GM12878 (cell line): ENCODE data around the gene SNAPIN. TPM values are rescaled to one million over a fixed set of nuclear protein-coding genes. Genes with fewer than 3 reads are reported as not detected.
A peak's percentile ranks its signal among the peaks of the same experiment; 100 is the strongest.

Source experiments
- ATAC-seq: fragments of 200-7000 bp; cut with Tn5 transposase; 3 replicates; pipeline ENCODE4 v1.9.1; 2020; ENCODE audit warnings: mild to moderate bottlenecking, moderate library complexity
- BruUV-seq: library from RNA; stranded (reverse); fragments of 400-500 nt; replicated peaks from 2 replicates; lab custom pipeline; 2021; lab: Mats Ljungman, UMichigan
- CTCF ChIA-PET: fragments of 300-600 bp; sonication (Branson Sonifier 250); formaldehyde crosslinking; extraction: SDS; loops from one replicate; lab custom pipeline; 2021; ENCODE audit warnings: inconsistent platforms; lab: Yijun Ruan, JAX
- POLR2A ChIA-PET: fragments of 350-600 bp; formaldehyde crosslinking; extraction: SDS; loops from one replicate; lab custom pipeline; 2021; ENCODE audit warnings: inconsistent platforms; lab: Charles Lee
- RAD21 ChIA-PET: fragments of 300-600 bp; sonication (Branson Sonifier 250); formaldehyde crosslinking; loops from one replicate; lab custom pipeline; 2023; ENCODE audit warnings: antibody characterized with exemption; ENCODE audit not compliant: unreplicated experiment; lab: Charles Lee
- SMC1A ChIA-PET: fragments of 300-600 bp; sonication (Branson Sonifier 250); formaldehyde crosslinking; loops from one replicate; lab custom pipeline; 2023; ENCODE audit not compliant: unreplicated experiment, uncharacterized antibody; lab: Charles Lee
- DNase-seq: peaks from one replicate; pipeline ENCODE4 v3.0.0-alpha.2; 2011; ENCODE audit warnings: low read depth, low spot score
- FAIRE-seq: peaks from 3 replicates; lab custom pipeline; 2011; peaks lifted over from hg19 to GRCh38; lab: Jason Lieb, UNC
- H2AFZ ChIP-seq: 2 replicates; pipeline ENCODE4 v1.6.0; 2011; ENCODE audit warnings: low read depth, low read length, control low read depth; ENCODE audit not compliant: control insufficient read depth
- H3K27ac ChIP-seq: 2 replicates; pipeline ENCODE4 v1.5.1; 2011; ENCODE audit warnings: control low read depth; ENCODE audit not compliant: control insufficient read depth, insufficient read depth
- H3K27me3 ChIP-seq, 2 experiments: replicated peaks in 1 of 2; 2 replicates each; pipeline versions ENCODE4 v1.6.0 to v1.6.1; 2011; ENCODE audit warnings: low read length in 1 of 2; ENCODE audit not compliant: control insufficient read depth in 2 of 2, insufficient read depth in 2 of 2
- H3K36me3 ChIP-seq, 2 experiments: 2 replicates each; pipeline ENCODE4 v1.5.1; 2011; ENCODE audit warnings: low read length in 1 of 2; ENCODE audit not compliant: control insufficient read depth in 2 of 2, insufficient read depth in 2 of 2
- H3K4me1 ChIP-seq: 2 replicates; pipeline ENCODE4 v1.6.1; 2011; ENCODE audit warnings: mild to moderate bottlenecking, low read length, moderate library complexity, mixed read lengths; ENCODE audit not compliant: control insufficient read depth, insufficient read depth
- H3K4me2 ChIP-seq: 2 replicates; pipeline ENCODE4 v1.6.0; 2011; ENCODE audit warnings: control low read depth; ENCODE audit not compliant: control insufficient read depth, insufficient read depth
- H3K4me3 ChIP-seq: fragments of 200-600 bp; sonication (generic); 2 replicates; pipeline ENCODE4 v1.5.1; 2016
- H3K79me2 ChIP-seq: 2 replicates; pipeline ENCODE4 v1.6.0; 2011; ENCODE audit warnings: low read length; ENCODE audit not compliant: control insufficient read depth, insufficient read depth
- H3K9ac ChIP-seq: 2 replicates; pipeline ENCODE4 v1.8.0; 2011; ENCODE audit warnings: low read length, control low read depth, mixed read lengths; ENCODE audit not compliant: control insufficient read depth, insufficient read depth
- H3K9me3 ChIP-seq: replicated peaks from 3 replicates; pipeline ENCODE4 v1.5.1; 2011; ENCODE audit warnings: mild to moderate bottlenecking, low read length; ENCODE audit not compliant: control insufficient read depth, insufficient read depth
- H4K20me1 ChIP-seq: 2 replicates; pipeline ENCODE4 v1.6.0; 2011; ENCODE audit not compliant: control insufficient read depth, insufficient read depth
- ZBTB11 ChIP-seq: fragments of 450-650 bp; formaldehyde crosslinking; IDR thresholded peaks from 2 replicates; pipeline ENCODE4 v1.5.0; 2022; ENCODE audit warnings: mild to moderate bottlenecking, missing genetic modification characterization
- ZNF217 ChIP-seq: fragments of 450-650 bp; IDR thresholded peaks from 2 replicates; pipeline ENCODE4 v1.6.1; 2017; ENCODE audit warnings: antibody characterized with exemption, mild to moderate bottlenecking
- WGBS: methylation state at CpG from one replicate; pipeline ENCODE4 v1.1.6; 2016; ENCODE audit warnings: low lambda C conversion rate; ENCODE audit not compliant: insufficient replicate concordance, insufficient coverage; ENCODE audit errors: missing lambda C conversion rate; 5-methylcytosine and 5-hydroxymethylcytosine counted together
- in situ Hi-C: fragments of 300-500 bp; cut with MboI; formaldehyde crosslinking; loops from 9 replicates; pipeline ENCODE4 v1.14.3; 2018; ENCODE audit warnings: mixed read lengths
- intact Hi-C: fragments of 100-400 bp; cut with micrococcal nuclease; formaldehyde crosslinking; loops from one replicate; pipeline ENCODE4 v1.14.2; 2022; ENCODE audit not compliant: unreplicated experiment
- polyA plus RNA-seq, 11 experiments: library from polyadenylated mRNA; depleted of rRNA in 4 of 11; unstranded in 6 of 11; stranded (reverse) in 5 of 11; fragments of >200 nt; fragmentation: Nextera tagmentation in 4 of 11; fragmentation: Illumina TruSeq in 1 of 11; extraction: Ambion mirVana in 4 of 11; extraction: Trizol in 1 of 11; gene quantifications; 1 replicate in 1 of 11; 2 replicates in 10 of 11; pipeline versions ENCODE4 v1.2.1 to v1.2.3, GENCODE V29; 2011 to 2016; ENCODE audit warnings: inconsistent platforms in 2 of 11, missing spikeins in 2 of 11, low read depth in 1 of 11
- total RNA-seq, 4 experiments: library from RNA; depleted of rRNA in 3 of 4; stranded (reverse); fragments of >200 nt in 3 of 4; fragmentation: Illumina TruSeq in 1 of 4; extraction: Trizol in 1 of 4; gene quantifications; 2 replicates each; pipeline versions ENCODE4 v1.2.1 to v1.2.3, GENCODE V29; 2013 to 2021
- TF ChIP-seq, protein P1 (sequence below): IDR thresholded peaks from 2 replicates; pipeline ENCODE4 v1.6.1; 2011; ENCODE audit warnings: borderline replicate concordance, low read depth, mild to moderate bottlenecking, moderate library complexity, mixed read lengths, low read length; ENCODE audit not compliant: insufficient read depth; ENCODE audit errors: extremely low read length

The SNAPIN gene
- total and polyA plus RNA-seq, 10 of the 15 experiments (the other 5 are each of a cell fraction or from before 2014, with no cell fraction given) = 12.4 to 78.1 (median 38.6) TPM

GRCh38 chr1:153697191-153698019 lies 38.9 kb downstream of the SNAPIN start:
- Histone ChIP-seq H3K36me3 (no peaks in the 10 kb centered on the region), H4K20me1 (no peaks in the 10 kb centered on the region), H3K4me3 (no peak overlapping the region), H2AFZ (peak overlapping the region; percentile 72), H3K9ac (peak overlapping the region; percentile 20; the same call in 1 of the 2 replicates), H3K4me1 (peaks cover 4% of the 10 kb centered on the region), H3K27me3 (no peaks in the 10 kb centered on the region), H3K4me2 (no peak overlapping the region), H3K27ac (no peak overlapping the region), H3K9me3 (no peaks in the 10 kb centered on the region)
- ChIA-PET RAD21 (interaction anchor here (1.0 kb wide), 1 partner anchor 29 kb away, joined by 3 read pairs; no protein-coding TSS in a partner anchor), SMC1A (no interaction called here), CTCF (no interaction called here), POLR2A (interaction anchor here (1.3 kb wide), 1 partner anchor 29 kb away, joined by 3 read pairs; no protein-coding TSS in a partner anchor)
- 57% methylated on average over 10 of the region's 12 CpGs for WGBS
- FAIRE-seq (no peak), ATAC-seq (no peak; the same call in 2 of the 3 replicates)
- intact Hi-C loops = no loop called here
- no TSS peak for BruUV-seq
- TF ChIP-seq ZNF217 (no peak), ZBTB11 (CRISPR knock-in tag) (no peak)
- TF ChIP-seq, protein P1, sequence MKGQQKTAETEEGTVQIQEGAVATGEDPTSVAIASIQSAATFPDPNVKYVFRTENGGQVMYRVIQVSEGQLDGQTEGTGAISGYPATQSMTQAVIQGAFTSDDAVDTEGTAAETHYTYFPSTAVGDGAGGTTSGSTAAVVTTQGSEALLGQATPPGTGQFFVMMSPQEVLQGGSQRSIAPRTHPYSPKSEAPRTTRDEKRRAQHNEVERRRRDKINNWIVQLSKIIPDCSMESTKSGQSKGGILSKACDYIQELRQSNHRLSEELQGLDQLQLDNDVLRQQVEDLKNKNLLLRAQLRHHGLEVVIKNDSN = no peak
- TF ChIP-seq, all 136 proteins: peak for 0
- DNase-seq = no peak
- H3K79me2 ChIP-seq = no peaks in the 10 kb centered on the region
- in situ Hi-C loops = no loop called here
